Activated CD4-positive, alpha-beta T cell treated with anti-CD3 and anti-CD28 coated beads, Interleukin-2, amount 10 ng/mL, durations not matched to agents 7 days and 5 days (primary cell): ENCODE results near the gene S1PR5. TPM values are rescaled to one million over a fixed set of nuclear protein-coding genes. Genes with fewer than 3 reads are reported as not detected.
A peak's percentile ranks its signal among the peaks of the same experiment; 100 is the strongest.

Experiments
- CTCF ChIA-PET: fragments of 350-600 bp; sonication (Branson Sonifier 250); formaldehyde crosslinking; loops from one replicate; lab custom pipeline; 2021; ENCODE audit warnings: antibody characterized with exemption; lab: Charles Lee
- POLR2A ChIA-PET: fragments of 350-600 bp; sonication (Branson Sonifier 250); formaldehyde crosslinking; loops from one replicate; lab custom pipeline; 2021; ENCODE audit warnings: antibody characterized with exemption; lab: Charles Lee
- DNase-seq: peaks from one replicate; pipeline ENCODE4 v3.0.0-alpha.2; 2020
- H3K27ac Mint-ChIP-seq: one replicate; pipeline ENCODE4 v1.8.0; 2021; ENCODE audit warnings: mild to moderate bottlenecking, moderate library complexity, mixed read lengths
- H3K27me3 Mint-ChIP-seq: one replicate; pipeline ENCODE4 v1.8.0; 2021; ENCODE audit warnings: mixed read lengths
- H3K36me3 Mint-ChIP-seq: one replicate; pipeline ENCODE4 v1.8.0; 2021; ENCODE audit warnings: low read depth, mixed read lengths
- H3K4me1 Mint-ChIP-seq: one replicate; pipeline ENCODE4 v1.8.0; 2021; ENCODE audit warnings: mixed read lengths
- H3K4me3 Mint-ChIP-seq: one replicate; pipeline ENCODE4 v1.8.0; 2021; ENCODE audit warnings: mild to moderate bottlenecking, moderate library complexity, mixed read lengths
- H3K9me3 Mint-ChIP-seq: one replicate; pipeline ENCODE4 v1.8.0; 2021; ENCODE audit warnings: mixed read lengths
- total RNA-seq, 2 experiments: library from RNA; stranded (reverse); gene quantifications; one replicate each; pipeline ENCODE4 v1.2.3, GENCODE V29; 2021

S1PR5 gene
- total RNA-seq, 2 experiments from 2014 or later = not detected

- H3K4me1 Mint-ChIP-seq = peaks cover 42% of the 10 kb centered on the region
- H3K9me3 Mint-ChIP-seq = no peaks in the 10 kb centered on the region
- POLR2A ChIA-PET = no interaction called here
- peak overlapping the region; percentile 8 for H3K4me3 Mint-ChIP-seq
- peaks cover 6% of the 10 kb centered on the region for H3K36me3 Mint-ChIP-seq
- no peaks in the 10 kb centered on the region for H3K27me3 Mint-ChIP-seq
- DNase-seq = peak; percentile 88
- CTCF ChIA-PET = interaction anchor here (0.5 to 2.6 kb wide), 12 partner anchors 10 to 212 kb away, joined by 3 to 13 read pairs (median 3); partner anchors contain the start of genes DNM2 and S1PR5
- no peak overlapping the region for H3K27ac Mint-ChIP-seq
These were observed 11.5 kb downstream of the S1PR5 start for GRCh38 chr19:10505583-10506229.

DNA sequence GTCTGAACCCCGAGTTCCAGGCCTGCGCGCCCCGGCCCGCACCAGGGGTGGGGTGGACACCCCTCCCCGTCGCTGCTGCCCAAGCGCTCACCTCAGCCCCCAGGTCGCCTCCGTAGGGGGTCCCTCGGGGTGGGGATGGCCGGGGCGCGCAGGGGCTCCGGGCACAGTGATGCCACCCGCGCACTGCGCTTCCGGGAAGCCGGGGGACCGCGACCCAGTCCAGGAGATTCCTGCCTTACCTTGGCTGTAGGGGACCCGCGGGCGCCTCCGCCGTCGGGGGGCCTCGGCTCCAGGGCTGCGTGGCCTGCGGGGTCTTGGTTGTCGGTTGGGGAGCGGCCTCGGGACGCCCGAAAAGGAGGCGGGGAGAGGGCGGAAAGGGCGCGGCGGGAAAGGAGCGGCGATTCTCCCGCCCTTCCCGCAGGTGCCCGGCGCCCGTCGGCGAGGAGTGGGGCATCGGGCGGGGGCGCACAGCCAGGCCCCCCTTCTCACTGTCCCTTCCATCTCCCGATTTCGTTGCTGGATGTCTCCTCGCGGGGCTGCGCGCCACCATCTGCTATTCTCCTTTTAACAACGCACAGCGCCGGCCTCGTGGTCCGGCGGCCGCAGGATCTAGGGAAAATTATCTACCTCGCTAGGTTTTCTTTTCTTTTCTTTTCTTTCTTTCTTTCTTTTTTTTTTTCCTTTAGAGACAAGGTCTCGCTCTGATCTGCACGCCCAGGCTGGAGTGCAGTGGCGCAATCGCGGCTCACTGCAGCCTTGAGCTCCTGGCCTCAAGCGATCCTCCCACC lies 14.1 kb downstream of the S1PR5 start, which contains the start of gene KEAP1:
KEAP1 (minus strand) TSS at position 355 of the 788 bp plus-strand sequence. CDS start 3,323 bp downstream, outside the sequence.
- CTCF ChIA-PET = interaction anchor here (0.6 to 0.9 kb wide), 3 partner anchors 66 to 230 kb away, joined by 3 to 5 read pairs (median 5); no protein-coding TSS in a partner anchor
- DNase-seq = peak; percentile 43
- POLR2A ChIA-PET = no interaction called here
- peaks cover 47% of the 10 kb centered on the region for H3K4me1 Mint-ChIP-seq
- peak within 1 kb of the TSS; percentile 92 for H3K4me3 Mint-ChIP-seq
- no peaks in the 10 kb centered on the region for H3K27me3 Mint-ChIP-seq
- no peaks in the 10 kb centered on the region for H3K9me3 Mint-ChIP-seq
- H3K36me3 Mint-ChIP-seq = peaks cover 24% of the 10 kb centered on the region
- H3K27ac Mint-ChIP-seq = peak within 1 kb of the TSS; percentile 98

DNA sequence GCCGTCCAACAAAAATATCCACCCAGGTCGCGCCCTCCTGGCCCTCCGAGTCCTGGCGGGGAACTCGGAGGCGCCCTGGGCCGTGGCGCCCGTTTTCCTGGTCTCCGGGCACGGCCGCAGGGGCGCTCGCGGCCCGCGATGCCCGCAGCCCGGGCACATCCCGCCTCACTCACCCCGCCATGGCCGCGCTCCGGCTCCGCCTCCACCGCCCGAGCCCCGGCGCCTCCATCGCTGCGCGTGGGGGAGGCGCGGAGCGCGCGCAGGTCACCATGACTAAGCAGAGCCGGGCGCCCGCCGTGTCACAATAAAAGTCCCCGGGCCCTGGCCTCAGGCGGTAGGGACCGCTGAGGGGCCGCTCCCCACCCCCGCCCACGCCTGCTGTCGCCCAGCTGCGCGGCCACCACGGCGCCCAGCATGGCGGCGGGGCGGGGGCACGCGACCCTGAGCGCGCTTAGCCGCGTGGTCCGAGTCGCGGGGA lies 14.7 kb downstream of the S1PR5 start:
- peak; percentile 92 for DNase-seq
- Mint-ChIP-seq H3K4me3 (peak overlapping the region; percentile 92), H3K27me3 (no peaks in the 10 kb centered on the region), H3K27ac (peak overlapping the region; percentile 92), H3K9me3 (no peaks in the 10 kb centered on the region), H3K4me1 (peaks cover 45% of the 10 kb centered on the region), H3K36me3 (peaks cover 25% of the 10 kb centered on the region)
- CTCF ChIA-PET = interaction anchor here (0.6 kb wide), 1 partner anchor 91 kb away, joined by 3 read pairs; no protein-coding TSS in a partner anchor
- POLR2A ChIA-PET = no interaction called here

- peaks cover 49% of the 10 kb centered on the region for H3K4me1 Mint-ChIP-seq
- H3K9me3 Mint-ChIP-seq = no peaks in the 10 kb centered on the region
- H3K4me3 Mint-ChIP-seq = peak overlapping the region; percentile 92
- H3K36me3 Mint-ChIP-seq = peaks cover 29% of the 10 kb centered on the region
- CTCF ChIA-PET = no interaction called here
- POLR2A ChIA-PET = no interaction called here
- no peaks in the 10 kb centered on the region for H3K27me3 Mint-ChIP-seq
- H3K27ac Mint-ChIP-seq = peak overlapping the region; percentile 92
- peak; percentile 26 for DNase-seq
These were observed 15.2 kb downstream of the S1PR5 start for GRCh38 chr19:10501971-10502523.

- ChIA-PET CTCF (interaction anchor here (1.2 to 1.8 kb wide), 2 partner anchors 10 to 16 kb away, joined by 5 to 6 read pairs; no protein-coding TSS in a partner anchor), POLR2A (no interaction called here)
- Mint-ChIP-seq H3K4me3 (peak overlapping the region; percentile 52), H3K4me1 (peaks cover 43% of the 10 kb centered on the region), H3K27ac (peak overlapping the region; percentile 80), H3K9me3 (no peaks in the 10 kb centered on the region), H3K36me3 (peaks cover 34% of the 10 kb centered on the region), H3K27me3 (no peaks in the 10 kb centered on the region)
- no peak for DNase-seq
These were observed 17.0 kb downstream of the S1PR5 start for GRCh38 chr19:10500247-10500592.

DNA sequence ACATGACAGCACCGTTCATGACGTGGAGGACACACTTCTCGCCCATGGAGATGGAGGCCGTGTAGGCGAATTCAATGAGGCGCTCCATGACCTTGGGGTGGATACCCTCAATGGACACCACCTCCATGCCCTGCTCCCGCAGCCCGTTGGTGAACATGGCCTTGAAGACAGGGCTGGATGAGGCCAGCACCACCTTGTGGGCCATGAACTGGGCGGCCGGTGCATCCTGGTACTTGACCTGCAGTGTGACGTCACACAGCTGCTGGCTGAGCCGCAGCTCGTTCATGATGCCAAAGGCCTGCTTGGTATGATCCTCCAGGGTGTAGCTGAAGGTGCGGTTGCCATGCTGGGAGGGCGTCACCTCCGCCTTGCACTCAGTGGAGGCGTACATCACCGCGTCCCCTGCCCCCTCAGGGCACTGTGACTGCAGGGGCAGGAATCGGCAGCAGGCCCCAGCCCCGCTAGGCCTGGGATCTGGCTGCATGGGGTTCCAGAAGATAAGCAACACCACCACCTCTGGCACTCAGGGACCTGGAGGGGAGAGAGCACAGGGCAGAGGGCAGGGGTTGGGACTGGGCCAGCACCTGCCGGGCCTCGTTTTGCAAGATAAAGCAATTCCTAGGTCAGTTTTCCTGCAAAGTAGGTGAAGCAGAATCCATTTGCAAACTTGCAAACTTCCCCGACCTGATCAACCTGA lies 17.5 kb downstream of the S1PR5 start:
- POLR2A ChIA-PET = no interaction called here
- no peak overlapping the region for H3K4me3 Mint-ChIP-seq

DNA sequence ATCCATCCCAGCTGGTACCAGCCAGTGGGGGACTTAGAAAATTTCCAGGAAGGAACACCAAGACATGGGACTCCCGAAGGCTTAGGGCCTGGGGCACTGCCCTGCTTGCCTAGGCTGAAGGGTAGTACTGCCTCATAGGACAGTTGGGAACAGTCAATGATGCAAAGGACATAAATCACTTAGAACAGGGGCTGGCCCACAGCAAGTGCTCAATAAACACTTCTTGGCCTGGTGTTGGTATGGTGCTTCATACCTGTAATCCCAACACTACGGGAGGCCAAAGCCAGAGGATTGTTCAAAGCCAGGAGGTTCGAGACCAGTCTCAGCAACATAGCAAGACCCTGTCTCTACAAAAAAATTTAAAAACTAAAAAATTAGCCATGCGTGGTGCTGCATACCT lies 19.9 kb downstream of the S1PR5 start:
- no peak for DNase-seq
- H3K9me3 Mint-ChIP-seq = no peaks in the 10 kb centered on the region
- H3K36me3 Mint-ChIP-seq = peaks cover 41% of the 10 kb centered on the region
- H3K27ac Mint-ChIP-seq = no peak overlapping the region
- POLR2A ChIA-PET = interaction anchor here (0.6 kb wide), 1 partner anchor 26 kb away, joined by 5 read pairs; no protein-coding TSS in a partner anchor
- no peak overlapping the region for H3K4me3 Mint-ChIP-seq
- CTCF ChIA-PET = interaction anchor here (0.7 to 3.3 kb wide), 2 partner anchors 9 to 202 kb away, joined by 3 to 13 read pairs; no protein-coding TSS in a partner anchor
- no peaks in the 10 kb centered on the region for H3K27me3 Mint-ChIP-seq
- peaks cover 39% of the 10 kb centered on the region for H3K4me1 Mint-ChIP-seq

More for the DNA sequence above, 17.5 kb downstream of the S1PR5 start:
- Mint-ChIP-seq H3K4me1 (peaks cover 43% of the 10 kb centered on the region), H3K27me3 (no peaks in the 10 kb centered on the region), H3K36me3 (peaks cover 34% of the 10 kb centered on the region), H3K9me3 (no peaks in the 10 kb centered on the region), H3K27ac (peak overlapping the region; percentile 80)
- no peak for DNase-seq
- CTCF ChIA-PET = interaction anchor here (0.5 to 1.8 kb wide), 2 partner anchors 16 to 133 kb away, joined by 3 to 6 read pairs; no protein-coding TSS in a partner anchor

DNA sequence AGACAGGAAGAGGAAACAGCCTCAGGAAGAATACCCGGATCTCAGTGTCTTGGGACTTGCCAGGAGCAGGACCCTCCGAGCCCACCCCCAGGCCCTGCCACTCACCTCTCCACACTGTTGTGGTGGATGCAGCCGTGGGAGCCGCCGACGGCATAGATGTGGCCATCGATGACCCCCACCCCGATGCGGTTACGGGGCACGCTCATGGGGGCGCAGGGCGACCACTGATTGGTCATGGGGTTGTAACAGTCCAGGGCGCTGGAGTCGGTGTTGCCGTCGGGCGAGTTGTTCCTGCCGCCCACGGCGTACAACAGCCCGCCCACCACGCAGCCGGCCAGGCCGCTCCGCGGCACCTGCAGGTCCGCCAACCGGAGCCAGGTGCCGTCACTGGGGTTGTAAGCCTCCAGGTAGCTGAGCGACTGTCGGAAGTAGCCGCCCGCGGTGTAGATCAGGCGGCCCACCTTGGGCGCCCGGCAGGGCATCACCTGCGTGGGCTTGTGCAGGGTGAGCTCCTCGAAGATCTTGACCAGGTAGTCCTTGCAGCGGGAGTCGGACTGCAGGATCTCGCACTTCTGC lies 25.7 kb downstream of the S1PR5 start:
- Mint-ChIP-seq H3K27me3 (no peaks in the 10 kb centered on the region), H3K4me1 (peaks cover 14% of the 10 kb centered on the region), H3K27ac (no peak overlapping the region), H3K36me3 (peaks cover 45% of the 10 kb centered on the region), H3K9me3 (no peaks in the 10 kb centered on the region), H3K4me3 (no peak overlapping the region)
- ChIA-PET CTCF (interaction anchor here (1.3 kb wide), 1 partner anchor 8 kb away, joined by 4 read pairs; no protein-coding TSS in a partner anchor), POLR2A (no interaction called here)
- no peak for DNase-seq

DNA sequence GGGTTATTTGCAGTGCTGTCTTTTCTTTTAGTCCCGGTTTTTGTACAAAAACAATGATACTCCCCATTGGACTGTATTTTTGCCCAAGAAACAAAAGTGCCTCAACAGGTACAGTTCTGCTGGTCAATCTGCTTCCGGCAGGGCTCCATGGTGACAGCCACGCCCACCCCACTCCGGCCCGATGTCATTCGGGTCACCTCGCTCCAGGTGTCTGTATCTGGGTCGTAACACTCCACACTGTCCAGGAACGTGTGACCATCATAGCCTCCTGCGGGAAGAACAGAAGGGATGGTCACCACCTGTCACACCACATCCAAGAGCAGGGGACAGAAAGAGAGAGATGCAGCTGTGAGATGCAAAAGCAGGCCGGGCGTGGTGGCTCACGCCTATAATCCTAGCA lies 30.7 kb downstream of the S1PR5 start:
- Mint-ChIP-seq H3K4me1 (peaks cover 7% of the 10 kb centered on the region), H3K27me3 (no peaks in the 10 kb centered on the region), H3K36me3 (peaks cover 34% of the 10 kb centered on the region), H3K27ac (no peak overlapping the region), H3K4me3 (no peak overlapping the region), H3K9me3 (no peaks in the 10 kb centered on the region)
- DNase-seq = no peak
- CTCF ChIA-PET = interaction anchor here (0.7 kb wide), 1 partner anchor 543 kb away, joined by 3 read pairs; no protein-coding TSS in a partner anchor
- POLR2A ChIA-PET = no interaction called here

DNA sequence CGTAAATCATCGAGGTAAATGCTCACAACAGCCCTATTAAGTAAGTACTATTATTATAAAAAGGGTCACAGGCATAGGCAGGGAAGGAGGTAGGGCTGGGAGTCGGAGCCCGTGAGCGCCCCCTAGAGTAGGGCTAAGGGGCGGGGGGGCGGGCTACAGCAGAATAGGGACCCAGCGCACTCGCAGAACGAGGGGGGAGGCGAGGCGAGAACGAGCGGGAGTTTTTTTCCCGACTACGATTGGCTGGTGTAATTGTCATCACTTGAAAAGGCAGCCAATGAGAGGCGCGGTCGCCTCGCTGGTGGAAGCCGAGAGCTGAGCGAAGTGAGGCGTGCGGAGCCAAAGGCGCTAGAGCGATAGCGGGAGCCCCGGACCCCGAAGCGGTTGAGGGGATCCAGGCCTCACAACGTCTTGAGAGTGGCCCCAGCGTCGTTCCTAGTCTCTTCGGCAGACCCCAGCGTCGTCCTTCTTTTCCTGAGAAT lies 38.3 kb downstream of the S1PR5 start:
- H3K4me1 Mint-ChIP-seq = peaks cover 19% of the 10 kb centered on the region
- peak overlapping the region; percentile 64 for H3K4me3 Mint-ChIP-seq
- H3K36me3 Mint-ChIP-seq = no peaks in the 10 kb centered on the region
- ChIA-PET POLR2A (interaction anchor here (0.6 kb wide), 1 partner anchor 55 kb away, joined by 3 read pairs; no protein-coding TSS in a partner anchor), CTCF (interaction anchor here (0.7 to 1.7 kb wide), 15 partner anchors 13 to 222 kb away, joined by 3 to 8 read pairs (median 4); partner anchors contain the start of gene S1PR5)
- no peaks in the 10 kb centered on the region for H3K9me3 Mint-ChIP-seq
- H3K27me3 Mint-ChIP-seq = no peaks in the 10 kb centered on the region
- peak overlapping the region; percentile 86 for H3K27ac Mint-ChIP-seq
- peak; percentile 91 for DNase-seq

DNA sequence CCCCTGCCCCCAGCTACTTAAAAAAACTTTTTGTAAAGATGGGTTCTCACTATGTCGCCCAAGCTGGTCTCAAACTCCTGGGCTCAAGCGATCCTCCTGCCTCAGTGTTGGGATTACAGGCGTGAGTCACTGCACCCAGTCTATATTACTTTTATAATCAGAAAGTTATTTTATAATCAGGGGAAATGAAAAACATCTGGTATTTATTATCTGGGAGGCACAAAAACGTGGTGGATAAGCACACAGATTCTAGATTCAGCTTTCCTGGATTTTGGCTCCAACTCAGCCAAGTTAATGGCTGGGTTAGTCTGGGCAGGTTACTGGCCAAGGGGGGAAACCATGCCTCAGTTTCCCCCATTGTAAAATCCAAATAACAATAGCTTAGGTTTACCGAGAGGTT lies 38.8 kb downstream of the S1PR5 start:
- Mint-ChIP-seq H3K9me3 (no peaks in the 10 kb centered on the region), H3K4me3 (peak overlapping the region; percentile 64), H3K4me1 (peaks cover 19% of the 10 kb centered on the region), H3K27me3 (no peaks in the 10 kb centered on the region), H3K27ac (no peak overlapping the region), H3K36me3 (no peaks in the 10 kb centered on the region)
- DNase-seq = no peak
- POLR2A ChIA-PET = interaction anchor here (0.6 kb wide), 1 partner anchor 55 kb away, joined by 3 read pairs; no protein-coding TSS in a partner anchor
- CTCF ChIA-PET = interaction anchor here (0.7 to 1.7 kb wide), 14 partner anchors 13 to 222 kb away, joined by 3 to 8 read pairs (median 4); partner anchors contain the start of gene S1PR5
